IPS DF 6.9 (cell line): Measurements from ENCODE around the gene ABCC5.
"Not testable (repeated sequence)": the region's sequence is repeated elsewhere in the genome, so short reads cannot be mapped to it uniquely, and the experiment has no call there.

ENCODE experiments used
- DNase-seq: peaks from one replicate; pipeline ENCODE4 v3.0.0-alpha.2; 2013; ENCODE audit warnings: low read depth, low spot score
- H3K27ac ChIP-seq: one replicate; pipeline ENCODE4 v1.5.1; 2013; ENCODE audit warnings: low read length, control low read depth
- H3K27me3 ChIP-seq: 2 replicates; pipeline ENCODE4 v1.6.1; 2013; ENCODE audit warnings: mild to moderate bottlenecking, low read length; ENCODE audit not compliant: control insufficient read depth, insufficient read depth
- H3K36me3 ChIP-seq: 2 replicates; pipeline ENCODE4 v1.6.1; 2013; ENCODE audit warnings: low read length; ENCODE audit not compliant: control insufficient read depth, insufficient read depth
- H3K4me1 ChIP-seq: 2 replicates; pipeline ENCODE4 v1.6.1; 2013; ENCODE audit warnings: low read length; ENCODE audit not compliant: control insufficient read depth, insufficient read depth
- H3K4me3 ChIP-seq: 2 replicates; pipeline ENCODE4 v1.5.1; 2013; ENCODE audit warnings: mild to moderate bottlenecking, low read length
- H3K9me3 ChIP-seq: 2 replicates; pipeline ENCODE4 v1.6.1; 2013; ENCODE audit warnings: low read length, inconsistent platforms; ENCODE audit not compliant: control insufficient read depth, insufficient read depth
- WGBS: extraction: QIAGEN DNeasy Blood & Tissue Kit; methylation state at CpG from one replicate; pipeline ENCODE4 v1.1.7; 2013; ENCODE audit warnings: mixed read lengths, missing lambda C conversion rate; ENCODE audit not compliant: insufficient read length, insufficient coverage; 5-methylcytosine and 5-hydroxymethylcytosine counted together

Gene ABCC5

GRCh38 chr3:183878071-183878470 is 139.6 kb downstream of the ABCC5 start:
- Histone ChIP-seq H3K9me3 (no peaks in the 10 kb centered on the region), H3K36me3 (no peaks in the 10 kb centered on the region), H3K4me1 (no peaks in the 10 kb centered on the region; the same call in 1 of the 2 replicates), H3K27ac (no peak overlapping the region), H3K4me3 (no peak overlapping the region), H3K27me3 (no peaks in the 10 kb centered on the region)
- DNase-seq = no peak
- no CpG with 5 or more reads among the region's 8 CpGs for WGBS

GRCh38 chr3:183877227-183877626 is 140.5 kb downstream of the ABCC5 start:
- H3K27ac ChIP-seq, H3K9me3 ChIP-seq, H3K4me3 ChIP-seq, H3K4me1 ChIP-seq, H3K27me3 ChIP-seq, H3K36me3 ChIP-seq, DNase-seq: not testable (repeated sequence)
- no CpG with 5 or more reads among the region's 5 CpGs for whole genome bisulfite sequencing

GRCh38 chr3:183875411-183875810 is 142.3 kb downstream of the ABCC5 start:
- H3K27me3 ChIP-seq = no peaks in the 10 kb centered on the region
- no peaks in the 10 kb centered on the region for H3K36me3 ChIP-seq
- no peak overlapping the region for H3K4me3 ChIP-seq
- DNase-seq = no peak
- H3K4me1 ChIP-seq = no peaks in the 10 kb centered on the region; the same call in 1 of the 2 replicates
- no peak overlapping the region for H3K27ac ChIP-seq
- no peaks in the 10 kb centered on the region for H3K9me3 ChIP-seq

GRCh38 chr3:183873914-183874313 is 143.8 kb downstream of the ABCC5 start:
- Histone ChIP-seq H3K36me3 (no peaks in the 10 kb centered on the region), H3K4me1 (no peaks in the 10 kb centered on the region; the same call in 1 of the 2 replicates), H3K27ac (no peak overlapping the region), H3K4me3 (no peak overlapping the region), H3K9me3 (no peaks in the 10 kb centered on the region), H3K27me3 (no peaks in the 10 kb centered on the region)
- no peak for DNase-seq
- no CpG with 5 or more reads among the region's 3 CpGs for WGBS

GRCh38 chr3:183871541-183871940 is 146.1 kb downstream of the ABCC5 start:
- no CpG with 5 or more reads among the region's 2 CpGs for WGBS
- no peaks in the 10 kb centered on the region for H3K36me3 ChIP-seq

GRCh38 chr3:183870563-183870962 is 147.1 kb downstream of the ABCC5 start:
- H3K9me3 ChIP-seq = no peaks in the 10 kb centered on the region

More at GRCh38 chr3:183871541-183871940, 146.1 kb downstream of the ABCC5 start:
- Histone ChIP-seq H3K27ac (no peak overlapping the region), H3K4me1 (no peaks in the 10 kb centered on the region), H3K27me3 (no peaks in the 10 kb centered on the region), H3K9me3 (no peaks in the 10 kb centered on the region), H3K4me3 (no peak overlapping the region)
- no peak for DNase-seq

More at GRCh38 chr3:183870563-183870962, 147.1 kb downstream of the ABCC5 start:
- no peak for DNase-seq
- Histone ChIP-seq H3K27ac (no peak overlapping the region), H3K27me3 (no peaks in the 10 kb centered on the region), H3K4me1 (no peaks in the 10 kb centered on the region), H3K36me3 (peaks cover under 1% of the 10 kb centered on the region; the same call in 1 of the 2 replicates), H3K4me3 (no peak overlapping the region)
- 100% methylated on average over 1 of the region's 3 CpGs for WGBS
